Muscle of leg (tissue), 11 donors: Measurements from ENCODE around the gene PCP2. TPM values are rescaled to one million over a fixed set of nuclear protein-coding genes. Genes with fewer than 3 reads are reported as not detected.

Source experiments
- DNase-seq: peaks from one replicate; pipeline ENCODE4 v3.0.0; 2013
- H3K27ac ChIP-seq: one replicate; pipeline ENCODE4 v1.5.1; 2013; ENCODE audit warnings: mild to moderate bottlenecking, low read length, control low read depth
- H3K27me3 ChIP-seq: one replicate; pipeline ENCODE4 v1.6.1; 2013; ENCODE audit warnings: low read length; ENCODE audit not compliant: control insufficient read depth, insufficient read depth
- H3K36me3 ChIP-seq: one replicate; pipeline ENCODE4 v1.6.1; 2013; ENCODE audit warnings: low read length; ENCODE audit not compliant: control insufficient read depth, insufficient read depth
- H3K4me1 ChIP-seq: one replicate; pipeline ENCODE4 v1.6.1; 2013; ENCODE audit warnings: low read length; ENCODE audit not compliant: control insufficient read depth, insufficient read depth
- H3K4me3 ChIP-seq: one replicate; pipeline ENCODE4 v1.5.1; 2013; ENCODE audit warnings: low read length, control low read depth
- H3K9me3 ChIP-seq: replicated peaks from 2 replicates; pipeline ENCODE4 v1.6.1; 2013; ENCODE audit warnings: low read depth, low read length; ENCODE audit not compliant: control insufficient read depth
- WGBS: methylation state at CpG from one replicate; pipeline ENCODE4 v1.1.5; 2013; ENCODE audit warnings: missing lambda C conversion rate; ENCODE audit not compliant: insufficient coverage; 5-methylcytosine and 5-hydroxymethylcytosine counted together
- polyA plus RNA-seq, 8 donors: library from polyadenylated mRNA; unstranded; fragments of 120-200 nt; gene quantifications; one replicate each; pipeline versions ENCODE4 v1.2.1 to v1.2.3, GENCODE V29; 2013; ENCODE audit warnings: inconsistent platforms in 1 of 8, low replicate concordance in 1 of 8; ENCODE audit not compliant: insufficient read length in 8 of 8, insufficient read depth in 1 of 8
- total RNA-seq: library from RNA; stranded (reverse); fragments of 120-200 nt; gene quantifications from one replicate; pipeline ENCODE4 v1.2.4, GENCODE V29; 2013

The PCP2 gene
- total and polyA plus RNA-seq, 9 donors = 0.32 TPM; not detected in 8

- Histone ChIP-seq H3K27me3 (no peaks in the 10 kb centered on the region), H3K9me3 (no peaks in the 10 kb centered on the region), H3K4me3 (peak overlapping the region; percentile 93), H3K27ac (peak overlapping the region; percentile 48), H3K36me3 (peaks cover 34% of the 10 kb centered on the region), H3K4me1 (peaks cover 21% of the 10 kb centered on the region)
- 7% methylated on average over 15 of the region's 15 CpGs for WGBS
- DNase-seq = no peak
These were observed 4.8 kb downstream of the PCP2 start for GRCh38 chr19:7628589-7629311.

- Histone ChIP-seq H3K4me3 (no peak overlapping the region), H3K36me3 (peaks cover 44% of the 10 kb centered on the region), H3K27me3 (no peaks in the 10 kb centered on the region), H3K4me1 (peaks cover 21% of the 10 kb centered on the region), H3K27ac (no peak overlapping the region), H3K9me3 (no peaks in the 10 kb centered on the region)
- WGBS = 98% methylated on average over 16 of the region's 24 CpGs
- no peak for DNase-seq
These were observed 6.4 kb downstream of the PCP2 start for GRCh38 chr19:7627166-7627565.

- Histone ChIP-seq H3K27ac (no peak overlapping the region), H3K36me3 (peaks cover 51% of the 10 kb centered on the region), H3K9me3 (no peaks in the 10 kb centered on the region), H3K4me3 (no peak overlapping the region), H3K4me1 (peaks cover 21% of the 10 kb centered on the region), H3K27me3 (no peaks in the 10 kb centered on the region)
- 97% methylated on average over 33 of the region's 34 CpGs for WGBS
- DNase-seq = no peak
These were observed 7.7 kb downstream of the PCP2 start for GRCh38 chr19:7625763-7626372.

- H3K4me3 ChIP-seq = no peak overlapping the region
- peaks cover 61% of the 10 kb centered on the region for H3K36me3 ChIP-seq
- no peaks in the 10 kb centered on the region for H3K27me3 ChIP-seq
- DNase-seq = no peak
- H3K9me3 ChIP-seq = no peaks in the 10 kb centered on the region
- peaks cover 13% of the 10 kb centered on the region for H3K4me1 ChIP-seq
- H3K27ac ChIP-seq = no peak overlapping the region
- 84% methylated on average over 17 of the region's 17 CpGs for WGBS
These were observed 8.7 kb downstream of the PCP2 start for GRCh38 chr19:7624810-7625209.

GRCh38 chr19:7623725-7624603, 9.6 kb downstream of the PCP2 start:
- Histone ChIP-seq H3K4me1 (peaks cover 18% of the 10 kb centered on the region), H3K36me3 (peaks cover 64% of the 10 kb centered on the region), H3K4me3 (no peak overlapping the region), H3K9me3 (no peaks in the 10 kb centered on the region), H3K27ac (no peak overlapping the region), H3K27me3 (no peaks in the 10 kb centered on the region)
- no peak for DNase-seq
- WGBS = 90% methylated on average over 39 of the region's 39 CpGs

GRCh38 chr19:7622933-7623685, 10.4 kb downstream of the PCP2 start:
- peaks cover 64% of the 10 kb centered on the region for H3K36me3 ChIP-seq
- H3K9me3 ChIP-seq = no peaks in the 10 kb centered on the region
- no peak overlapping the region for H3K4me3 ChIP-seq
- H3K4me1 ChIP-seq = peaks cover 14% of the 10 kb centered on the region
- no peaks in the 10 kb centered on the region for H3K27me3 ChIP-seq
- no peak for DNase-seq
- no peak overlapping the region for H3K27ac ChIP-seq
- whole genome bisulfite sequencing = 89% methylated on average over 10 of the region's 16 CpGs

GRCh38 chr19:7620442-7621412, 12.8 kb downstream of the PCP2 start:
- no peak overlapping the region for H3K4me3 ChIP-seq
- no peaks in the 10 kb centered on the region for H3K9me3 ChIP-seq
- peaks cover 48% of the 10 kb centered on the region for H3K36me3 ChIP-seq
- 94% methylated on average over 39 of the region's 57 CpGs for WGBS
- peaks cover 13% of the 10 kb centered on the region for H3K4me1 ChIP-seq
- no peak for DNase-seq
- H3K27ac ChIP-seq = no peak overlapping the region
- H3K27me3 ChIP-seq = no peaks in the 10 kb centered on the region

- 88% methylated on average over 47 of the region's 48 CpGs for WGBS
- Histone ChIP-seq H3K4me3 (no peak overlapping the region), H3K9me3 (no peaks in the 10 kb centered on the region), H3K36me3 (peaks cover 45% of the 10 kb centered on the region), H3K4me1 (peaks cover 13% of the 10 kb centered on the region), H3K27ac (no peak overlapping the region), H3K27me3 (no peaks in the 10 kb centered on the region)
- DNase-seq = no peak
These were observed 13.7 kb downstream of the PCP2 start for GRCh38 chr19:7619671-7620441.
